GM18508 (cell line): Measurements from ENCODE around the gene SFRP5.

Experiments used
- ATAC-seq: cut with Tn5 transposase; IDR thresholded peaks from one replicate; pipeline ENCODE4 v1.9.1; 2021; ENCODE audit warnings: moderate number of reproducible peaks; ENCODE audit not compliant: insufficient read depth, unreplicated experiment

SFRP5 gene

GRCh38 chr10:97766996-97767924, 4.5 kb downstream of the SFRP5 start:
- ATAC-seq: no peak

- ATAC-seq: no peak
Measured at GRCh38 chr10:97766106-97766810, 5.5 kb downstream of the SFRP5 start.

GRCh38 chr10:97765201-97765600, 6.6 kb downstream of the SFRP5 start:
- ATAC-seq: no peak

GRCh38 chr10:97764519-97764931, 7.3 kb downstream of the SFRP5 start:
- ATAC-seq: no peak

- ATAC-seq: no peak
Measured at GRCh38 chr10:97763947-97764346, 7.9 kb downstream of the SFRP5 start.

- no peak for ATAC-seq
Measured at GRCh38 chr10:97763411-97763810, 8.4 kb downstream of the SFRP5 start.

GRCh38 chr10:97762816-97763215, 9.0 kb downstream of the SFRP5 start:
- ATAC-seq: no peak

- no peak for ATAC-seq
Measured at GRCh38 chr10:97762056-97762455, 9.7 kb downstream of the SFRP5 start.

GRCh38 chr10:97761331-97761865, 10.4 kb downstream of the SFRP5 start:
- no peak for ATAC-seq

- ATAC-seq: no peak
Measured at GRCh38 chr10:97760461-97761257, 11.1 kb downstream of the SFRP5 start.

- no peak for ATAC-seq
Measured at GRCh38 chr10:97759946-97760345, 11.9 kb downstream of the SFRP5 start.

GRCh38 chr10:97759158-97759887, 12.5 kb downstream of the SFRP5 start:
- ATAC-seq: no peak

- ATAC-seq: no peak
Measured at GRCh38 chr10:97757471-97757870, 14.3 kb downstream of the SFRP5 start.

- ATAC-seq: no peak
Measured at GRCh38 chr10:97755718-97756117, 16.1 kb downstream of the SFRP5 start.

- no peak for ATAC-seq
Measured at GRCh38 chr10:97754726-97755125, 17.1 kb downstream of the SFRP5 start.

GRCh38 chr10:97752956-97753355, 18.8 kb downstream of the SFRP5 start:
- no peak for ATAC-seq

GRCh38 chr10:97748116-97748515, 23.7 kb downstream of the SFRP5 start:
- no peak for ATAC-seq

- no peak for ATAC-seq
Measured at GRCh38 chr10:97747573-97747972, 24.2 kb downstream of the SFRP5 start.

GRCh38 chr10:97744405-97745035, 27.3 kb downstream of the SFRP5 start:
- ATAC-seq: no peak
